Peyer's patch (tissue), 4 donors: Measurements from ENCODE around the gene CRKL.
"Not testable (repeated sequence)": the region's sequence is repeated elsewhere in the genome, so short reads cannot be mapped to it uniquely, and the experiment has no call there.

ENCODE experiments used
- POLR2A ChIP-seq, 2 donors: fragments of 450-650 bp; IDR thresholded peaks; one replicate each; pipeline ENCODE4 v1.5.1; 2017; ENCODE audit warnings: antibody characterized with exemption in 2 of 2, mild to moderate bottlenecking in 2 of 2, moderate library complexity in 2 of 2
- TF ChIP-seq, protein P1 (sequence below), 6 experiments: fragments of 450-650 bp in 4 of 6; fragments of 200-600 bp in 2 of 6; sonication (generic) in 1 of 6; IDR thresholded peaks; one replicate each; pipeline ENCODE4 v1.5.1; 2017 to 2019; ENCODE audit warnings: antibody characterized with exemption in 6 of 6, mild to moderate bottlenecking in 3 of 6, moderate library complexity in 1 of 6

DNA sequence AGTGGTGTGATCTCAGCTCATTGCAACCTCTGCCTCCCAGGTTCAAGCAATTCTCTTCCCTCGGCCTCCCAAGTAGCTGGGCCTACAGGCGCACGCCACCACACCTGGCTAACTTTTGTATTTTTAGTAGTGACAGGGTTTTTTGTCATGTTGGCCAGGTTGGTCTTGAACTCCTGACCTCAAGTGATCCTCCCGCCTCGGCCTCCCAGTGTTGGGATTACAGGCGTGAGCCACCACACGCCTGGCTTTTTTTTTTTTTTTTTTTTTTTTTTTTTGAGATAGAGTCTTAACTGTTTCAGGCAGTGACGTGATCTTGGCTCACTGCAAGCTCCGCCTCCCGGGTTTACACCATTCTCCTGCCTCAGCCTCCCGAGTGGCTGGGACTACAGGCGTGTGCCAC lies 13.2 kb downstream of the CRKL start:
- TF ChIP-seq, protein P1, sequence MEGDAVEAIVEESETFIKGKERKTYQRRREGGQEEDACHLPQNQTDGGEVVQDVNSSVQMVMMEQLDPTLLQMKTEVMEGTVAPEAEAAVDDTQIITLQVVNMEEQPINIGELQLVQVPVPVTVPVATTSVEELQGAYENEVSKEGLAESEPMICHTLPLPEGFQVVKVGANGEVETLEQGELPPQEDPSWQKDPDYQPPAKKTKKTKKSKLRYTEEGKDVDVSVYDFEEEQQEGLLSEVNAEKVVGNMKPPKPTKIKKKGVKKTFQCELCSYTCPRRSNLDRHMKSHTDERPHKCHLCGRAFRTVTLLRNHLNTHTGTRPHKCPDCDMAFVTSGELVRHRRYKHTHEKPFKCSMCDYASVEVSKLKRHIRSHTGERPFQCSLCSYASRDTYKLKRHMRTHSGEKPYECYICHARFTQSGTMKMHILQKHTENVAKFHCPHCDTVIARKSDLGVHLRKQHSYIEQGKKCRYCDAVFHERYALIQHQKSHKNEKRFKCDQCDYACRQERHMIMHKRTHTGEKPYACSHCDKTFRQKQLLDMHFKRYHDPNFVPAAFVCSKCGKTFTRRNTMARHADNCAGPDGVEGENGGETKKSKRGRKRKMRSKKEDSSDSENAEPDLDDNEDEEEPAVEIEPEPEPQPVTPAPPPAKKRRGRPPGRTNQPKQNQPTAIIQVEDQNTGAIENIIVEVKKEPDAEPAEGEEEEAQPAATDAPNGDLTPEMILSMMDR (IDR thresholded peaks at IDR 0.05), result not testable (repeated sequence)
- not testable (repeated sequence) for TF ChIP-seq POLR2A (IDR thresholded peaks at IDR 0.05)
